Ovary (tissue), 3 donors: ENCODE measurements around the gene ELL2.

ENCODE experiments used
- EP300 ChIP-seq: sonication (generic); formaldehyde crosslinking; IDR thresholded peaks from one replicate; pipeline ENCODE4 v1.6.1; 2017; ENCODE audit warnings: antibody characterized with exemption
- POLR2A ChIP-seq: fragments of 450-650 bp; IDR thresholded peaks from one replicate; pipeline ENCODE4 v1.6.1; 2017; ENCODE audit warnings: antibody characterized with exemption, mild to moderate bottlenecking, moderate library complexity
- TF ChIP-seq, protein P1 (sequence below), 3 donors: fragments of 450-650 bp in 2 of 3; fragments of 200-600 bp in 1 of 3; IDR thresholded peaks; one replicate each; pipeline versions ENCODE4 v1.5.1 to v1.8.0; 2016 to 2022; ENCODE audit warnings: antibody characterized with exemption in 3 of 3, mild to moderate bottlenecking in 1 of 3
- donor health status: DM: no; HTN: no; CAD: no.

GRCh38 chr5:95953021-95953702, 8.5 kb downstream of the ELL2 start:
- TF ChIP-seq, protein P1, sequence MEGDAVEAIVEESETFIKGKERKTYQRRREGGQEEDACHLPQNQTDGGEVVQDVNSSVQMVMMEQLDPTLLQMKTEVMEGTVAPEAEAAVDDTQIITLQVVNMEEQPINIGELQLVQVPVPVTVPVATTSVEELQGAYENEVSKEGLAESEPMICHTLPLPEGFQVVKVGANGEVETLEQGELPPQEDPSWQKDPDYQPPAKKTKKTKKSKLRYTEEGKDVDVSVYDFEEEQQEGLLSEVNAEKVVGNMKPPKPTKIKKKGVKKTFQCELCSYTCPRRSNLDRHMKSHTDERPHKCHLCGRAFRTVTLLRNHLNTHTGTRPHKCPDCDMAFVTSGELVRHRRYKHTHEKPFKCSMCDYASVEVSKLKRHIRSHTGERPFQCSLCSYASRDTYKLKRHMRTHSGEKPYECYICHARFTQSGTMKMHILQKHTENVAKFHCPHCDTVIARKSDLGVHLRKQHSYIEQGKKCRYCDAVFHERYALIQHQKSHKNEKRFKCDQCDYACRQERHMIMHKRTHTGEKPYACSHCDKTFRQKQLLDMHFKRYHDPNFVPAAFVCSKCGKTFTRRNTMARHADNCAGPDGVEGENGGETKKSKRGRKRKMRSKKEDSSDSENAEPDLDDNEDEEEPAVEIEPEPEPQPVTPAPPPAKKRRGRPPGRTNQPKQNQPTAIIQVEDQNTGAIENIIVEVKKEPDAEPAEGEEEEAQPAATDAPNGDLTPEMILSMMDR (IDR thresholded peaks at IDR 0.05): no peak
- no peak for TF ChIP-seq POLR2A
- no peak for TF ChIP-seq EP300
